ENCODE measurements around the gene JUP.

Gene JUP

DNA sequence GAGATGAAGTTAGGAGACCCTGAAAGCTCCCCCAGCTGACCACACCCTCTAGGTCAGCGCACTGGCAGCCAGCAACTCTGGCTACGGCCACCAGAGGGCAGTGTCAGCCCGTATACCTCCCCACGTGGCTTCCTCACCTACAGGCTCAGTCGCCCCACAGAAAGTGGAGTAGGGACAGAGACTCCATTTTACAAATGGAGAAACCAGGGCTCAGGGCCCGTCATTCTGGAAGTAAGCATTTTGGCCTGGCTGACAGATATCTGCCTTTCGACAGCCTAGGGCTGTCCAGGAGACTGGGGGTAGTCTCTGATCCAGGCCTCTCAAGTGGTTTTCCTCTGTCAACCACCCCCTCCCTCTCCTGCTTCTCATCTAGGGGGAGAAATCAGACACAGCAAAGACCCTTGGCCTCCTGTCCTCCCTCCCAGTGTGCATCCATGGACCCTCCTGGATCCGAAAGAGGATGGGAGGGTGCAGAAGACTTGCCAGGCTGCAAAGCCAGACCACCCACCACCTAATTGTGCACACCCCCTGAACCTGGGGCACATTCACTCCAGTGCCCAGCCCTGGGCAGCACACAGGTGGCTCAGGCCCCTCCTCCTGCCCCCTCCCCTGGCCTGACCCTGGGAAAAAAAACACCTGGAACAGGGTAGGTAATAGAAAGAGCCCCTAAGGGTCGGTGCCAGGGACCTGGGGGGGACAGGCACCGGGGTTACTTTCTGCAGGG is 48.3 kb downstream of the JUP start:
- no peak overlapping the region for H3K4me3 Mint-ChIP-seq
- intact Hi-C loops (cut with micrococcal nuclease), result loop anchor here (1.0 to 10.0 kb wide), 2 partner anchors 63 to 127 kb away; partner anchors contain the start of gene KLHL11
- H3K27me3 Mint-ChIP-seq, result peaks cover 56% of the 10 kb centered on the region
- H3K9me3 Mint-ChIP-seq, result no peaks in the 10 kb centered on the region
- no peak overlapping the region for H3K27ac Mint-ChIP-seq
- peaks cover 18% of the 10 kb centered on the region for H3K4me1 Mint-ChIP-seq (ENCODE audit: low read depth)
- H3K36me3 Mint-ChIP-seq (ENCODE audit: low read depth), result no peaks in the 10 kb centered on the region

DNA sequence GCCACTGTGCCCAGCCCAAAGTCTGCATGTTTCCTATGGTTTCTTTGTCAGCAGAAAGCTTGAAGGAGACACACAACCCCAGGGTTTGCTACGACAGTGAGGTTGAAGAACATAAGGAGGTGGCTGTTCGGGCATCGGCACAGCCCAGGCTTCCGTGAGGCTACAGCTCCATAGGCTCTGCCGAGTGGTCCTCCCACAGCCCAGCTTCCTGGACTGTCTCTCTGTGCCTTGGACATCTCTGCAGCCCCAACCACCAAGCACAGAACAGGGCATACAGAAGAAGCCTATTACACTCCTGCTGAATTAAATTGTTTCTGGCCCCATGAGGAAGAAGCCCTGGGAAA is 48.9 kb downstream of the JUP start:
- intact Hi-C loops (cut with micrococcal nuclease), result loop anchor here (1.0 to 10.0 kb wide), 2 partner anchors 64 to 127 kb away; partner anchors contain the start of gene KLHL11
- Mint-ChIP-seq H3K27ac (no peak overlapping the region), H3K9me3 (no peaks in the 10 kb centered on the region), H3K27me3 (peaks cover 62% of the 10 kb centered on the region), H3K4me1 (ENCODE audit: low read depth) (peaks cover 18% of the 10 kb centered on the region), H3K4me3 (no peak overlapping the region), H3K36me3 (ENCODE audit: low read depth) (no peaks in the 10 kb centered on the region)

DNA sequence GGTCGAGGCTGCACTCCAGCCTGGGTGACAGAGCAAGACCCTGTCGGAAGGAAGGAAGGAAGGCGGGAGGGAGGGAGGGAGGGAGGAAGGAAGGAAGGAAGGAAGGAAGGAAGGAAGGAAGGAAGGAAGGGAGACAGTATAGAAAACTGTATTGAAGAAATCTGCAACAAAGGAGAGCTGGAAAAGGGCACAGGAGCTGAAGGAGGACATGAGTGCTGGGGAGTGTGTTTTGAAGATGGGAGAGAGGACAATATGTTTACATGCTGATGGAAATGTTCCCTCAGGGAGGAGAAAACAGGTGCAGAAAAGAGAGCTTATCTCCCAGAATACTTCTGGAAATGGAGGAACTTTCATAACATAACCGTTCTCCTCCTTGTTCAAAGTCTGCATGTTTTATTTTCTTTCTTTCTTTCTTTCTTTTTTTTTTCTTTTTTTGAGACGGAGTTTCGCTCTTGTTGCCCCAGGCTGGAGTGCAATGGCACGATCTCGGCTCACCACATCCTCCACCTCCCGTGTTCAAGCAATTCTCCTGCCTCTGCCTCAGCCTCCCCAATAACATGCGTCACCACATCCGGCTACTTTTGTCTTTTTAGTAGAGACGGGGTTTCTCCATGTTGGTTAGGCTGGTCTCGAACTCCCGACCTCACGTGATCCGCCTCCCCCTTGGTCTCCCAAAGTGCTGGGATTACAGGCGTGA is 49.4 kb downstream of the JUP start:
- H3K27ac Mint-ChIP-seq, result no peak overlapping the region

DNA sequence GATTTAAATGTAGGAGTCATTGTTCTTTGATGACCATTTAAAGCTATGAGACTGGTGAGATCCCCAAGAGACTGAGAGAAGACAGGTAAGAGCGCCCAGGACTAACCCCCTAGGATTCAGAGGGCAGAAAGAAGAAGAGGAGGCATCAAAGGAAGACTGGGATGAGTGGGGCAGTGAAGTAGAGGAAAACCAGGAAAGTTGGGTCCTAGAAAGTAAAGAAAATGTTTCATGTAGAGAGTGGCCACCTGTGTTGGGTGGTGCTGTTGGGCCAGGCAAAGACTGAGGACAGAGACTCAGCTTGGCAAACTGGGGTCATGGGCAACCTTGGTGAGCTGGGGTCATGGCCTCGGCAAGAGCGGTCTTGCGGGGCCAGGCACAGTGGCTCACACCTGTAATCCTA is 50.8 kb downstream of the JUP start:
- Mint-ChIP-seq H3K27ac (no peak overlapping the region), H3K4me3 (no peak overlapping the region), H3K36me3 (ENCODE audit: low read depth) (no peaks in the 10 kb centered on the region), H3K4me1 (ENCODE audit: low read depth) (peaks cover 27% of the 10 kb centered on the region), H3K9me3 (no peaks in the 10 kb centered on the region), H3K27me3 (peaks cover 80% of the 10 kb centered on the region)
- intact Hi-C loops (cut with micrococcal nuclease), result loop anchor here (10.0 kb wide), 1 partner anchor 129 kb away; the partner anchor contains the start of gene KLHL11

More for the DNA sequence above, 49.4 kb downstream of the JUP start:
- intact Hi-C loops (cut with micrococcal nuclease), result loop anchor here (10.0 kb wide), 1 partner anchor 128 kb away; the partner anchor contains the start of gene KLHL11
- H3K36me3 Mint-ChIP-seq (ENCODE audit: low read depth), result no peaks in the 10 kb centered on the region
- H3K27me3 Mint-ChIP-seq, result peaks cover 66% of the 10 kb centered on the region
- no peak overlapping the region for H3K4me3 Mint-ChIP-seq
- H3K9me3 Mint-ChIP-seq, result no peaks in the 10 kb centered on the region
- peaks cover 18% of the 10 kb centered on the region for H3K4me1 Mint-ChIP-seq (ENCODE audit: low read depth)

DNA sequence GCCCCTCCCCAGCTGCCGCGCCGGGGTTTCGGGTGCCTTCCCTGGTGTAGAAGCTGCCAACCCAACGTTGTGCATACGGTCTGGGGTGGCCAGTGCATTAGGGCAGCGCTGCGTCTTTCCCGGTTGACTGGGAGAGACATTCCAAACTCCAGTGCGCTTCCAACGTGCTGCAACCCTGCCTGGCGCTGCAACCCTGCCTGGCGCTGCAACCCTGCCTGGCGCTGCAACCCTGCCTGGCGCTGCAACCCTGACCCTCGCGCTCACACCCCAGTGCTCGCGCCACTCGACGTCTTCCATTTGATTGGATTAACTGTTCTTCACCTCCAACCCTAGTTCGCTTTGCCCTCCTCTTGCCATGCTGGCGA is 51.6 kb downstream of the JUP start:
- intact Hi-C loops (cut with micrococcal nuclease), result loop anchor here (10.0 kb wide), 1 partner anchor 130 kb away; the partner anchor contains the start of gene KLHL11

DNA sequence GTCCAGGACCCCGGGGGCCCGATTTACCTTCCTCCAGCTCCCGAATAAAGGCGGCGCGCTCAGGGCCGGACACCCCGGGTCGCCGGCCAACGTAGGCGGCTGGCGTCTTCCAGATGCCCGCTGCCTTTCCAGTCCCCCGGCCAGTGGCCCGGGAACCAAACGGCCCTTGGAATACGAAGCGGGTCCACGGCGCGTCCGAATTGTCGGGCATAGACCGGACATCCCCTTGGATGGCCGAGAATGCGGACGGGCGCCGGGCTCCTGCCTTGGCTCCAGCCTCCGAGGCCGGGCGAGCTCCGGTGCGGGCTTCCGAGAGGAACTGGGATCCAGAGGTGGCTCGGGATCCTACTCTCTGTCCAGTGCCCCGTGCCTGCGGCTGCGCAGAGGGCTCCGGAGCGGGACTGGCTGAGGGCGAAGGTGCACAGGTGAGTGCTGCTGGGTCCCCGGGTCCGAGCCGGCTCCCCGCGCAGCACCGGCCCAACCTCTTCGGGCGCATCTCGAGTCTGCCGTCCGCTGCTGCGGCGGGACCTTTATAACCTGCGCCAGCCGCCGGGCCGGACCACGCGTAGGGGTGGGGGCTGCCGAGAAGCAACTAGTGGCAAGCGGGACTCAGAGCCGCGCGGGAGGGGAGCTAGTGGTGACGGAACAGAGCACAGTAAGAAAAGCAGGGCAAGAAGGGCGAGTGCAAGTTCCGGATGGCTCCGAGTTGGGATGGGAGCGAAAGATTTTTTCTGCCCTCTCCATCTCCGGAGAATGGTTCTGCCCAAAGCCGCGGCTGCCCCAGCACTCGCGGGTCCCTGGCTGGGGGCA is 52.2 kb downstream of the JUP start, which contains the start of gene HAP1:
Gene HAP1 (minus strand): TSS at position 505 of the 810 bp plus-strand sequence. CDS start 9 bp downstream, at position 496.
- no peak within 1 kb of the TSS for H3K27ac Mint-ChIP-seq
- no peak within 1 kb of the TSS for H3K4me3 Mint-ChIP-seq
- intact Hi-C loops (cut with micrococcal nuclease), result loop anchor here (10.0 kb wide), 1 partner anchor 130 kb away; the partner anchor contains the start of gene KLHL11
- no peaks in the 10 kb centered on the region for H3K36me3 Mint-ChIP-seq (ENCODE audit: low read depth)
- peaks cover 33% of the 10 kb centered on the region for H3K4me1 Mint-ChIP-seq (ENCODE audit: low read depth)
- no peaks in the 10 kb centered on the region for H3K9me3 Mint-ChIP-seq
- H3K27me3 Mint-ChIP-seq, result peaks cover 84% of the 10 kb centered on the region

More for the DNA sequence above, 51.6 kb downstream of the JUP start:
- H3K27me3 Mint-ChIP-seq, result peaks cover 87% of the 10 kb centered on the region
- no peaks in the 10 kb centered on the region for H3K36me3 Mint-ChIP-seq (ENCODE audit: low read depth)
- H3K4me1 Mint-ChIP-seq (ENCODE audit: low read depth), result peaks cover 33% of the 10 kb centered on the region
- no peak overlapping the region for H3K4me3 Mint-ChIP-seq
- H3K9me3 Mint-ChIP-seq, result no peaks in the 10 kb centered on the region
- no peak overlapping the region for H3K27ac Mint-ChIP-seq

DNA sequence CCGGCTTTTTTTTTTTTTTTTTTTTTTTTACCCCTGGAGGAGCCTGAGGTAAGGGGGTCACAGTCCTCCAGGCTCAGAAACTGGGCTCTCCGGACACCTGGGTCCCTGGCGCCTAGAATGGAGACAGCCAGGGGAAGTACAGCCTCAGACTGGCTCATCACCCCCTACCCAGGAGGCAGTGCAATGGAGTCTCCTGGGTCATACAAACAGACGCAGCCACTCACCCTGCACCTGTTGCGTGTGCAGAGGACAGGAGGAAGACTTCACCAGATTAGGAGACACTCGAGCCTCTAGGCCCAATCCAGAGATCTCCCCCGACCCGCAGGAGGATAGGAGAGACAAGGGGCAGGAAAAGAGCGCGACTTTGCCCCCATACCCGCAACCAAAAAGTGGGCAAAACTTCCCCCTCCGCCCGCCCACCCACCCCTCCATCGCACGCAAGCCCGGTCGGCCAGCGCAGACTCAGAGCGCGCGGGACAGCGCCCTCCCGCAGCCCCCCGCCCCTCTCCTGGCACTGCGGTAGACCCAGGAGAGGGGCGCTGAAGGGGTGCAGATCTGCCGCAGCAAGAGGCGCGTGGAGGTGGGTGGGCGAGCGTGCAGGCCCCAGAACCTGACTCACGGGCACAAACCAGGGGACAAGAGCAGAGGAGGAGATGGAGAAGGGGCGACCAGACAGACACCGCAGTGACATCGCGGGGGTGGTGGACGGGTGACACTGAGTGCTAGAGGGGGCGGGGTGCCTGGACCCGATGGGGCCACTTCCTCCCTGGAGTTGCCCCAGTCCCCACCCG is 53.0 kb downstream of the JUP start:
- Mint-ChIP-seq H3K4me1 (ENCODE audit: low read depth) (peaks cover 33% of the 10 kb centered on the region), H3K9me3 (no peaks in the 10 kb centered on the region), H3K27me3 (peaks cover 82% of the 10 kb centered on the region), H3K36me3 (ENCODE audit: low read depth) (no peaks in the 10 kb centered on the region), H3K27ac (no peak overlapping the region), H3K4me3 (no peak overlapping the region)
- intact Hi-C loops (cut with micrococcal nuclease), result loop anchor here (10.0 kb wide), 1 partner anchor 131 kb away; the partner anchor contains the start of gene KLHL11

DNA sequence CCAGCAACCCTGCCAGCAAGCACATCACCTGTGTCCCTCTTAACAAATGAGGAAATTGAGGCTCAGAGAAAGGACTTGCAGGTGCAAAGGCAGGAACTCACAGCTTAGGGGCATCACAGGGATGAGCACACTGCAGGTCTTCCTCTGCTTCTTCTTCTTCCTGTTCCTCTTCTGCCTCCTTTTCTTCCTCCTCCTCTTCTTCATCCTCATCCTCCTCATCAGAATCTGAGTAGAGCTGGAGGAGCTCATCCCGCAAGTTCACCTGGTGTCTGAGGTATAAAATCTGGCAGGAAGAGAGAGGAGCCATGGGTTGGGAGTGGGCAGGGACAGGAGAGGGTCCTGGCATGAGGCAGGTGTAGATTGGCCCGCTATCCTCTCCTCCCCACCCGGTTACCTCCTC is 54.7 kb downstream of the JUP start:
- Mint-ChIP-seq H3K36me3 (ENCODE audit: low read depth) (no peaks in the 10 kb centered on the region), H3K27ac (no peak overlapping the region), H3K4me3 (no peak overlapping the region), H3K9me3 (no peaks in the 10 kb centered on the region), H3K27me3 (peaks cover 68% of the 10 kb centered on the region), H3K4me1 (ENCODE audit: low read depth) (peaks cover 33% of the 10 kb centered on the region)
- intact Hi-C loops (cut with micrococcal nuclease), result loop anchor here (10.0 kb wide), 1 partner anchor 133 kb away; the partner anchor contains the start of gene KLHL11

DNA sequence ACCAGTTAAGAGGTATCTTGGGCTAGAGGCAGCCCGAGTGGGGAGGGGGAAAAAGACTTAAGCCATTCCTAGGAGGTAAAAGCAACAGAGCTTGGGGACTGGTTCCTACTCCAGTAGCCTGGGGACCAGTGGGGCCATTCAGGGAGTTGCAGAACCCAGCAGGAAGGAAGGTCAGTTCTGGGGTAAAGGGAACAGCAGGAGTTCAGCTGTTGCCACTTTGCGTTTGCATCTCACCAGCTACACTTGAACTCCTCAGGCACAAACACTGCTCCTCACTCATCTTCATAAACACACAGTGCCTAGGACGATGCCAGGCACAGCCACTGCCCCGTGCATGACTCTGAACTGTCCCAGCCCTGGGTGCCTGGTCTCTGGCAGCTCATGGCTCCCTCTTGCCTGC is 56.0 kb downstream of the JUP start:
- Mint-ChIP-seq H3K36me3 (ENCODE audit: low read depth) (no peaks in the 10 kb centered on the region), H3K9me3 (no peaks in the 10 kb centered on the region), H3K4me3 (no peak overlapping the region), H3K27me3 (peaks cover 55% of the 10 kb centered on the region), H3K4me1 (ENCODE audit: low read depth) (peaks cover 33% of the 10 kb centered on the region), H3K27ac (no peak overlapping the region)
- intact Hi-C loops (cut with micrococcal nuclease), result loop anchor here (10.0 kb wide), 1 partner anchor 134 kb away; the partner anchor contains the start of gene KLHL11

DNA sequence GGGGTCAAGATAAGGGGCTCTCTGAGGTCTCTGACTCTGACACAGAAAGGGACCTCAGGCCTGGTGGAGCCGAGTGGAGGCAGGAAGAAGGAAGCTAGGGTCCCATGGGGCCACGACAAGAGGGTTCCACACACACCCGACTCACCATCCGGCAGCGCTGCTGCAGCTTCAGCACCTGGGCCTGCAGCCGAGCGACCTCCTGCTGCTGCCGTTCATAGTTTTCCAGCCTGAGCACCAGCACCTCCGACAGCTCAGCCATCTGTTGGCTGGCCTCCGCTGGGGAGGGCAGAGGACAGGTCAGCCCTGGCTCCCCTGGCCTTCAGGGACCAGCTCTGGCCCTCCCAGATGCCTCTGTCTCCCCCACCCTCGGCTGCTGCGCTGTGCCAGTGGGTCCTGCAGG is 58.5 kb downstream of the JUP start:
- Mint-ChIP-seq H3K27me3 (peaks cover 39% of the 10 kb centered on the region), H3K27ac (no peak overlapping the region), H3K9me3 (no peaks in the 10 kb centered on the region), H3K36me3 (ENCODE audit: low read depth) (no peaks in the 10 kb centered on the region), H3K4me1 (ENCODE audit: low read depth) (peaks cover 15% of the 10 kb centered on the region), H3K4me3 (no peak overlapping the region)
- intact Hi-C loops (cut with micrococcal nuclease), result no loop called here

DNA sequence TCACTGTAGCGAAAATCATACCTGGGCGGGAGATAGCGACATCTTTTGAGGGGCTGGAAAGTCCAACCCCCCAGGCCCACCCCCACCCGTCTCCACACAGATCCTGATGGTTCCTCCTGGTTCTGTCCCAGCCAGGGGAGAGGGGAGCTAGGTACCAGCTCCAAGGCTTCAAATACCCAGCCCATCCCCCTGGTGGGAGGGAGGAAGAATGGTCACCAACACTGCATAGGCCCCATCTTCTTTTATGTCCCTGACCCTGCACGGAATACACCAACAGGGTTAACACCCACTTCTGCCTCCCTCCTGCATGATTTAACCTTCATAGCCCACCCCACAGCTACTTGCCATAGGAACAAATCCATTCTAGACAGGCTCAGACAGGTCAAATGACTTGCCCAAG is 61.4 kb downstream of the JUP start:
- peaks cover 14% of the 10 kb centered on the region for H3K27me3 Mint-ChIP-seq
- no peaks in the 10 kb centered on the region for H3K36me3 Mint-ChIP-seq (ENCODE audit: low read depth)
- peaks cover under 1% of the 10 kb centered on the region for H3K4me1 Mint-ChIP-seq (ENCODE audit: low read depth)
- H3K27ac Mint-ChIP-seq, result no peak overlapping the region
- no peaks in the 10 kb centered on the region for H3K9me3 Mint-ChIP-seq
- no peak overlapping the region for H3K4me3 Mint-ChIP-seq
- intact Hi-C loops (cut with micrococcal nuclease), result no loop called here

DNA sequence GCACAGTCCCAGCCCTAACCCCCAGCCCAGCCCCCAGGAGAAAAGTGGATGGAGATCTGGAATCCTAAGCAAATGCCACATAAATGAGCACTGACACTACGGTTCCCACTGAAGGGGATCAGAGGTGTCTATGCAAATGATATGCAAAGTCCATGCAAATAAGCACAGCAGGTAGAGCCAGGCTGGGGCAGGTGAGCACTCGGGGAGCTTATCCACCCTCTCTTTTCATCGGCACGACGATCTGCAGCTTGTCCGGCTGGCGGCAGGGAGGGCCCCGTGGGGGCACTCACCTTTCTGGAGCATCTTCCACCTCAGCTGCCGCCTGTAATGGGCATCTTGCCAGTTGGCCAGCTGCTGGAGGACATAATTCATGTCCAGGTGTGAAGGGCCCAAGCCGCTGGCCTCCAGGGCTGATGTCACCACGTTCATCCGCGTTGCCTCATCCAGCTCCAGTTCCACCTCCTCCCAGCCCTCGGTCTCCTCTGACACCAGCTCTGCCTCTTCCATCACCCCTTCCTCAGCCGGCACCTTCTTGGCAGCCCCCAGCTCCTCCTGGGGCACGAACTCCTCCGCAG is 61.9 kb downstream of the JUP start:
- peaks cover 11% of the 10 kb centered on the region for H3K27me3 Mint-ChIP-seq
- no peaks in the 10 kb centered on the region for H3K9me3 Mint-ChIP-seq
- no peaks in the 10 kb centered on the region for H3K36me3 Mint-ChIP-seq (ENCODE audit: low read depth)
- no peaks in the 10 kb centered on the region for H3K4me1 Mint-ChIP-seq (ENCODE audit: low read depth)
- no peak overlapping the region for H3K27ac Mint-ChIP-seq
- H3K4me3 Mint-ChIP-seq, result no peak overlapping the region
- intact Hi-C loops (cut with micrococcal nuclease), result no loop called here
